GM12874 (cell line): ENCODE data around the gene PERCC1.

Source experiments
- CTCF ChIP-seq: IDR thresholded peaks from 2 replicates; pipeline ENCODE4 v1.5.1; 2011; ENCODE audit warnings: low read depth, mild to moderate bottlenecking, control low read depth, low read length, moderate library complexity; ENCODE audit not compliant: insufficient read depth

PERCC1 gene

GRCh38 chr16:1444730-1445517 lies 14.0 kb downstream of the PERCC1 start:
- no peak for TF ChIP-seq CTCF

- no peak for TF ChIP-seq CTCF
Measured at GRCh38 chr16:1445518-1446203, 14.8 kb downstream of the PERCC1 start.

- no peak for TF ChIP-seq CTCF
Measured at GRCh38 chr16:1446296-1447080, 15.6 kb downstream of the PERCC1 start.

GRCh38 chr16:1447965-1448364 lies 17.1 kb downstream of the PERCC1 start:
- no peak for TF ChIP-seq CTCF

GRCh38 chr16:1448536-1449116 lies 17.7 kb downstream of the PERCC1 start:
- no peak for TF ChIP-seq CTCF

- no peak for TF ChIP-seq CTCF
Measured at GRCh38 chr16:1449201-1449788, 18.4 kb downstream of the PERCC1 start.
